ENCODE data around the gene IQGAP2.

Gene IQGAP2

DNA sequence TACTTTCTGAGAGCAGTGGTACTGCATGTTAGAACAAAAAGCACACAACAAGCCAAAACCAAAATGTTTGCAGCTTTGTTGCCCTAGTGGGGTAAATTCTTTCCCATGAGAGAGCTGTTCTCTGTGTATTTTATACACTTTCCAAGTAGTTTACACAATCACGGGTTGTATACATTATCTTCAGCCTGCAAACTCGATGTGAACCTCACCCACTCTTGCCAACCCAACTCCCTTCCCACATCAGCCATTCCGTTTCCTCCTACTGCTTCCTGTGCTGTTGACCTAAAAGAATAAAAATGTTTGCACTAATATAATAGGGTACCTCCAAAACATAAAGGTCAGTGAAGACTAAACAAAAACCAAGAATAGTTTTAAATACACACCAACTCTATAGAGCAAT lies 47.0 kb downstream of the IQGAP2 start:
- no peak overlapping the region for H3K27ac ChIP-seq
- TF ChIP-seq, protein P1, sequence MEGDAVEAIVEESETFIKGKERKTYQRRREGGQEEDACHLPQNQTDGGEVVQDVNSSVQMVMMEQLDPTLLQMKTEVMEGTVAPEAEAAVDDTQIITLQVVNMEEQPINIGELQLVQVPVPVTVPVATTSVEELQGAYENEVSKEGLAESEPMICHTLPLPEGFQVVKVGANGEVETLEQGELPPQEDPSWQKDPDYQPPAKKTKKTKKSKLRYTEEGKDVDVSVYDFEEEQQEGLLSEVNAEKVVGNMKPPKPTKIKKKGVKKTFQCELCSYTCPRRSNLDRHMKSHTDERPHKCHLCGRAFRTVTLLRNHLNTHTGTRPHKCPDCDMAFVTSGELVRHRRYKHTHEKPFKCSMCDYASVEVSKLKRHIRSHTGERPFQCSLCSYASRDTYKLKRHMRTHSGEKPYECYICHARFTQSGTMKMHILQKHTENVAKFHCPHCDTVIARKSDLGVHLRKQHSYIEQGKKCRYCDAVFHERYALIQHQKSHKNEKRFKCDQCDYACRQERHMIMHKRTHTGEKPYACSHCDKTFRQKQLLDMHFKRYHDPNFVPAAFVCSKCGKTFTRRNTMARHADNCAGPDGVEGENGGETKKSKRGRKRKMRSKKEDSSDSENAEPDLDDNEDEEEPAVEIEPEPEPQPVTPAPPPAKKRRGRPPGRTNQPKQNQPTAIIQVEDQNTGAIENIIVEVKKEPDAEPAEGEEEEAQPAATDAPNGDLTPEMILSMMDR (IDR thresholded peaks at IDR 0.05) = no peak

DNA sequence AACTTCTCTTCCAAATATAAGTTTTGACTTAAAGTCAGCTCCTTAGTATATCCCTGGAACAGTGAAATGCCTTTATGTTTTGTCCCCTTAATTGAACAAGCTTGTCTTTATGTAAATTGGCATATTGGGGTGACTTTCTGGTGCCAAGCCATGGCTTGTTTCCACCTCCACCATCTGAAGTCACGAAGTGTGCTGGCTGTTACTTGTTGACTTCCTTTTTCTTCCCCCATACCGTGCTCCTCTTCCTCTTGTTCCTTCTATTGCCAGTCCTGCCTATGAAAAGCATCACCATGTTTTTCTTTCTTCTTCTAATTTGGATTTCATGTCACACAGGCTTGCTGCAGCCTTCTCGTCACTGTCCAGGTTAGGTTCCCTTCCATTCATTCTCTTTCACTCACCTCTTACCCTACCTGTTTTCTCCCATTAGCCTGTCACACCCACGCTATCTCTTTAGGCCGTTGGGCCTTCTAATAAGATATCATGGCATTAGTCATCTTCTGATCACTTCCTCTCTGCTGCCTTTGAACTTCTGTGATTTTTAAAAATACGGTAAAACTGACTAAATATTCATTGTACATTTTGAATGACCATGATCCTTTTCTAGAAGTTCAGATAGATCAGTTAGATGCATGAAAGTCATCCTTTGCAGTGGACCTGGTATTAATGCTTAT lies 48.1 kb downstream of the IQGAP2 start:
- Histone ChIP-seq H2AFZ (no peak overlapping the region), H3K79me2 (peaks cover 36% of the 10 kb centered on the region), H3K27ac (no peak overlapping the region), H3K9me3 (ENCODE audit: control insufficient read depth, low read length) (no peaks in the 10 kb centered on the region), H3K4me1 (peaks cover 5% of the 10 kb centered on the region), H3K27me3 (ENCODE audit: control insufficient read depth, insufficient read depth, low read length) (no peaks in the 10 kb centered on the region), H3K4me3 (ENCODE audit: low read depth, low read length) (no peak overlapping the region), H3K9ac (no peak overlapping the region), H3K36me3 (ENCODE audit: control insufficient read depth, insufficient read depth, low read length) (no peaks in the 10 kb centered on the region), H3K4me2 (ENCODE audit: low read length) (no peak overlapping the region)
- TF ChIP-seq, protein P1 (IDR thresholded peaks at IDR 0.05) = no peak

More for the DNA sequence above, 47.0 kb downstream of the IQGAP2 start:
- Histone ChIP-seq H3K79me2 (peaks cover 43% of the 10 kb centered on the region), H3K4me1 (peaks cover 5% of the 10 kb centered on the region), H2AFZ (no peak overlapping the region), H3K4me3 (ENCODE audit: low read depth, low read length) (no peak overlapping the region), H3K4me2 (ENCODE audit: low read length) (no peak overlapping the region), H3K9me3 (ENCODE audit: control insufficient read depth, low read length) (no peaks in the 10 kb centered on the region), H3K27me3 (ENCODE audit: control insufficient read depth, insufficient read depth, low read length) (no peaks in the 10 kb centered on the region), H3K9ac (no peak overlapping the region), H3K36me3 (ENCODE audit: control insufficient read depth, insufficient read depth, low read length) (no peaks in the 10 kb centered on the region)

DNA sequence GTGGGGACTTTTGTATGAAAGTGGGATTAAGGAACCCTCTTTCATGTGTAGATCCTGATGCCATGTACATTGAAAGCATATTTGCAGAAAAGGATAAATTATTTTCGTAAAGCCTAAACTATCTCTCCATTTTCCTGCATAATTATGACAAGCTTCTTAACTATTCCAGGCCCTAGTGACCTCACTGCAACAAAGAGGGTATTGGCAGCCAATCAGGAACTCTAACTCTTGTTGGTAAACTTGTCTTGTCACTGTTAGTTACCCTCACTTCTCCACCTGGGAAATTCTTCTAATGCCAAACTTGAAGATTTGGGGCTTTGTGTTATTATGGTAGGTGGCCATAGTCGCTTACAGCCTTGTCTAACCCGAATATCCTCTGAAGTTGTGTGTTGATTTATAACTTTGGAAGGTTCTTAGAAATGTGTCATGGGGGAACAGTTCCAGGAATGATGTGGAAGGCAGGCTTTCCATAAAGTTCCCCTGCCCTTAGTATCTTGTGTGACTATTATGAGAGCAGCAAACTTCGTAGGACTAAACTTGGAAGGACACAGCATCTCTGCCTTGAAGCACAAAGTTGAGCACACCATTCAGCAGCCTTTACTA lies 52.5 kb downstream of the IQGAP2 start:
- H3K36me3 ChIP-seq (ENCODE audit: control insufficient read depth, insufficient read depth, low read length) = no peaks in the 10 kb centered on the region
- H3K27me3 ChIP-seq (ENCODE audit: control insufficient read depth, insufficient read depth, low read length) = no peaks in the 10 kb centered on the region
- H3K9ac ChIP-seq = no peak overlapping the region
- TF ChIP-seq, protein P1 (IDR thresholded peaks at IDR 0.05) = no peak
- no peak overlapping the region for H3K4me2 ChIP-seq (ENCODE audit: low read length)
- H3K9me3 ChIP-seq (ENCODE audit: control insufficient read depth, low read length) = no peaks in the 10 kb centered on the region
- no peak overlapping the region for H2AFZ ChIP-seq
- H3K4me1 ChIP-seq = peaks cover 8% of the 10 kb centered on the region
- no peak overlapping the region for H3K27ac ChIP-seq
- peaks cover 12% of the 10 kb centered on the region for H3K79me2 ChIP-seq
- no peak overlapping the region for H3K4me3 ChIP-seq (ENCODE audit: low read depth, low read length)

DNA sequence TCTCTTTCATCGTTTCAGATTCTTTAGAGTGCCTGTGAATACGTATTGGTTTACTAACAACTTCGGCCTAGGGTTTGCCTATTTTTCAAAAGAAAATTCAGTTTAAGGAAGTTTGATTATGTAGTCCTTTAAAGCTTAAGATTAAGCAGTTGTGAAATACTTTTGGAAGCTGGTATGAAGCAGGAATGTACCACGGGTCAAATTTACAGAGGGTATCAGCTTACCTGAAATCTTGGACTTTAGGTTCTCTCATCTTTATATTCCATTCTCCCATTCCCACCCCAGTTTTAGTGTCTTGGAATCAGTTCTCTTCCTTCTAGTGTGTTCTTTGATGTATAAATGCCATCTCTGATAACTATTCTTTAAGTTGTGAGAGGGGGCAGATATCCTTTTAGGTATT lies 53.2 kb downstream of the IQGAP2 start:
- H3K27ac ChIP-seq = no peak overlapping the region
- no peak overlapping the region for H2AFZ ChIP-seq
- no peaks in the 10 kb centered on the region for H3K27me3 ChIP-seq (ENCODE audit: control insufficient read depth, insufficient read depth, low read length)
- no peak overlapping the region for H3K4me2 ChIP-seq (ENCODE audit: low read length)
- H3K9ac ChIP-seq = no peak overlapping the region
- TF ChIP-seq, protein P1 (IDR thresholded peaks at IDR 0.05) = no peak
- H3K9me3 ChIP-seq (ENCODE audit: control insufficient read depth, low read length) = no peaks in the 10 kb centered on the region
- peaks cover 8% of the 10 kb centered on the region for H3K4me1 ChIP-seq
- H3K36me3 ChIP-seq (ENCODE audit: control insufficient read depth, insufficient read depth, low read length) = no peaks in the 10 kb centered on the region
- H3K79me2 ChIP-seq = peaks cover 12% of the 10 kb centered on the region
- no peak overlapping the region for H3K4me3 ChIP-seq (ENCODE audit: low read depth, low read length)
